LHCN-M2 (cell line): Measurements from ENCODE around the gene DHTKD1. TPM values are rescaled to one million over a fixed set of nuclear protein-coding genes. Genes with fewer than 3 reads are reported as not detected.

Experiments used
- DNase-seq: peaks from one replicate; pipeline ENCODE4 v3.0.0-alpha.2; 2012; ENCODE audit warnings: low read depth
- polyA plus RNA-seq: library from polyadenylated mRNA; unstranded; fragments of >200 nt; gene quantifications from one replicate; pipeline ENCODE4 v1.2.1, GENCODE V29; 2012; ENCODE audit warnings: missing spikeins
- total RNA-seq: library from RNA; depleted of rRNA; stranded (reverse); fragments of >200 nt; gene quantifications from 2 replicates; pipeline ENCODE4 v1.2.3, GENCODE V29; 2014; rRNA removed

DHTKD1 gene
- 8.8 and 10.1 TPM in 2 replicates for total RNA-seq
- 4.8 TPM for polyA plus RNA-seq

GRCh38 chr10:12068449-12069269, at the start of gene DHTKD1:
Gene DHTKD1 (plus strand): TSS chr10:12068954. CDS start chr10:12069034, 80 bp downstream.
- peak; percentile 97 for DNase-seq

GRCh38 chr10:12019283-12019971, 49.3 kb upstream of the DHTKD1 start:
- no peak for DNase-seq

GRCh38 chr10:12020574-12020973, 48.2 kb upstream of the DHTKD1 start:
- DNase-seq, result no peak

- DNase-seq, result no peak
These were observed 46.0 kb upstream of the DHTKD1 start for GRCh38 chr10:12022580-12023257.

GRCh38 chr10:12025591-12025990, 43.2 kb upstream of the DHTKD1 start:
- no peak for DNase-seq

- no peak for DNase-seq
These were observed 41.2 kb upstream of the DHTKD1 start for GRCh38 chr10:12027539-12027938.

GRCh38 chr10:12031404-12031803, 37.4 kb upstream of the DHTKD1 start:
- DNase-seq, result no peak

GRCh38 chr10:12036073-12036655, 32.6 kb upstream of the DHTKD1 start:
- DNase-seq, result no peak

- DNase-seq, result peak; percentile 26
These were observed 26.9 kb upstream of the DHTKD1 start for GRCh38 chr10:12041766-12042408.

- no peak for DNase-seq
These were observed 26.4 kb upstream of the DHTKD1 start for GRCh38 chr10:12042409-12042796.

GRCh38 chr10:12042797-12043651, 25.7 kb upstream of the DHTKD1 start, which contains the start of gene UPF2:
Gene UPF2 (minus strand): TSS chr10:12042809. CDS start chr10:12035423, 7,386 bp downstream.
- DNase-seq, result peak; percentile 98

GRCh38 chr10:12045596-12045995, 23.2 kb upstream of the DHTKD1 start:
- DNase-seq, result no peak

GRCh38 chr10:12048547-12048946, 20.2 kb upstream of the DHTKD1 start:
- no peak for DNase-seq

GRCh38 chr10:12050528-12050927, 18.2 kb upstream of the DHTKD1 start:
- DNase-seq, result no peak

GRCh38 chr10:12051241-12051640, 17.5 kb upstream of the DHTKD1 start:
- no peak for DNase-seq

GRCh38 chr10:12055732-12056131, 13.0 kb upstream of the DHTKD1 start:
- DNase-seq, result no peak

GRCh38 chr10:12056748-12057147, 12.0 kb upstream of the DHTKD1 start:
- no peak for DNase-seq

- no peak for DNase-seq
These were observed 7.6 kb upstream of the DHTKD1 start for GRCh38 chr10:12061124-12061523.

GRCh38 chr10:12062754-12063482, 5.8 kb upstream of the DHTKD1 start:
- DNase-seq, result no peak

- DNase-seq, result no peak
These were observed 5.3 kb upstream of the DHTKD1 start for GRCh38 chr10:12063483-12063818.
